NCI-H345 treated with DMSO at 0.1 percent for 48 hours (cell line): ENCODE results near the gene DOCK2.
"Not testable (repeated sequence)": the region's sequence is repeated elsewhere in the genome, so short reads cannot be mapped to it uniquely, and the experiment has no call there.

Experiments
- DNase-seq: peaks from one replicate; lab custom pipeline; 2025; ENCODE audit not compliant: unreplicated experiment; lab: John Stamatoyannopoulos, UW

The DOCK2 gene

GRCh38 chr5:169716287-169716686 is 79.2 kb downstream of the DOCK2 start:
- DNase-seq = no peak

GRCh38 chr5:169717288-169717687 is 80.2 kb downstream of the DOCK2 start:
- DNase-seq = no peak

- no peak for DNase-seq
These were observed 82.6 kb downstream of the DOCK2 start for GRCh38 chr5:169719360-169720314.

GRCh38 chr5:169721771-169722170 is 84.7 kb downstream of the DOCK2 start:
- no peak for DNase-seq

GRCh38 chr5:169723103-169723831 is 86.2 kb downstream of the DOCK2 start:
- DNase-seq = no peak

GRCh38 chr5:169724303-169725087 is 87.4 kb downstream of the DOCK2 start:
- no peak for DNase-seq

GRCh38 chr5:169725665-169726064 is 88.6 kb downstream of the DOCK2 start:
- DNase-seq = not testable (repeated sequence)

- DNase-seq = no peak
These were observed 91.3 kb downstream of the DOCK2 start for GRCh38 chr5:169728418-169728817.

- DNase-seq = no peak
These were observed 94.1 kb downstream of the DOCK2 start for GRCh38 chr5:169731221-169731620.

GRCh38 chr5:169732841-169733240 is 95.8 kb downstream of the DOCK2 start:
- DNase-seq = no peak

GRCh38 chr5:169735913-169736312 is 98.8 kb downstream of the DOCK2 start:
- DNase-seq = no peak

- DNase-seq = no peak
These were observed 99.6 kb downstream of the DOCK2 start for GRCh38 chr5:169736653-169737052.

GRCh38 chr5:169740435-169740834 is 103.4 kb downstream of the DOCK2 start:
- no peak for DNase-seq

- DNase-seq = no peak
These were observed 105.8 kb downstream of the DOCK2 start for GRCh38 chr5:169742771-169743296.

- no peak for DNase-seq
These were observed 107.3 kb downstream of the DOCK2 start for GRCh38 chr5:169744336-169744735.

GRCh38 chr5:169745441-169746146 is 108.5 kb downstream of the DOCK2 start:
- no peak for DNase-seq

- no peak for DNase-seq
These were observed 109.1 kb downstream of the DOCK2 start for GRCh38 chr5:169746147-169746694.

GRCh38 chr5:169748174-169748573 is 111.1 kb downstream of the DOCK2 start:
- no peak for DNase-seq

GRCh38 chr5:169749295-169749694 is 112.2 kb downstream of the DOCK2 start:
- no peak for DNase-seq

GRCh38 chr5:169751490-169751889 is 114.4 kb downstream of the DOCK2 start:
- DNase-seq = no peak
